Dedifferentiated amniotic fluid mesenchymal stem cell (primary cell): Measurements from ENCODE around the gene PPP2R2D.

Experiments
- DNase-seq: peaks from one replicate; pipeline ENCODE4 v3.0.0-alpha.2; 2016; ENCODE audit errors: extremely low spot score

PPP2R2D gene

GRCh38 chr10:131998050-131998844 is 97.4 kb downstream of the PPP2R2D start:
- no peak for DNase-seq

GRCh38 chr10:131998845-131999681 is 98.3 kb downstream of the PPP2R2D start:
- DNase-seq, result no peak

GRCh38 chr10:132001238-132001972 is 100.6 kb downstream of the PPP2R2D start:
- no peak for DNase-seq

- no peak for DNase-seq
Measured at GRCh38 chr10:132002004-132002403, 101.2 kb downstream of the PPP2R2D start.

GRCh38 chr10:132003282-132003924 is 102.6 kb downstream of the PPP2R2D start:
- no peak for DNase-seq

- DNase-seq, result no peak
Measured at GRCh38 chr10:132004052-132004451, 103.2 kb downstream of the PPP2R2D start.

- DNase-seq, result no peak
Measured at GRCh38 chr10:132005147-132005546, 104.3 kb downstream of the PPP2R2D start.

- DNase-seq, result no peak
Measured at GRCh38 chr10:132006966-132007365, 106.2 kb downstream of the PPP2R2D start.

GRCh38 chr10:132007681-132008080 is 106.9 kb downstream of the PPP2R2D start:
- no peak for DNase-seq
